HG03558 (cell line): Measurements from ENCODE around the gene RMND5B.

ENCODE experiments used
- ATAC-seq: cut with Tn5 transposase; IDR thresholded peaks from one replicate; pipeline ENCODE4 v1.9.1; 2021; ENCODE audit warnings: moderate number of reproducible peaks; ENCODE audit not compliant: unreplicated experiment; ENCODE audit errors: extremely low read depth

RMND5B gene

DNA sequence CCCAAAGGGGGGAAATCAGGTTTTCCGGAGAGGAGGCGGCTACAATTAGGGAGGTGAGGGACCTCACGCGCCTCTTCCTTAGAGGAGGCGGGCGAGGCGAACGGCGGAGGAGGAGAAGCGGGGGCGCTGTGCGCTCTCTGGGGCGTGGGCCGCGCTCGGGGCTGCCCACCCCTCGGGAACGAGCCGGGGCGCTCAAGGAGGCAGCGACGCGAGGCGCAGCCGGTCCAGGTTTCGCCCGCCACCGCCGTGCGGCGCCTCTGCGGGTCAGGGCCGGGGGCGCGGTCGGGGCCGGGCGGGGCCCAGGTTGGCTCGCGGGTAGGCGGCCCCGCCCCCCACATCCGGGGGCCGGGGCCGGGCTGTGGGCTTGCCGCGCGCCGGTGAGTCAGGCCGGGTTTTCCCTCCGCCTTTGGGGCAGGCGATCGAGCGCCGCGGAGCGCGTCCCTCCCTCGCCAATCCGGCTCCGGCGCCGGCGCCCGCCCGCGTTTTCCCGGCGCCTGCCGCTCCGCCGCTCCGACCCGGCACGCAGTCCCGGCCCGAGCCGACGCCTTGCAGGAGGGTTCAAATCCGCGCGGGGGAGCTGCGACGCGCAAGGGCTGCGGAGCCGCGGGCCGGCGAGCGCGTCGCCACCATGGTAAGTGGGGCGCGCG lies 17.6 kb upstream of the RMND5B start, which contains the start of gene N4BP3:
Gene N4BP3 (plus strand): TSS at position 392 of the 647 bp plus-strand sequence. CDS start 6,052 bp downstream, outside the sequence.
- peak; percentile 32 for ATAC-seq

DNA sequence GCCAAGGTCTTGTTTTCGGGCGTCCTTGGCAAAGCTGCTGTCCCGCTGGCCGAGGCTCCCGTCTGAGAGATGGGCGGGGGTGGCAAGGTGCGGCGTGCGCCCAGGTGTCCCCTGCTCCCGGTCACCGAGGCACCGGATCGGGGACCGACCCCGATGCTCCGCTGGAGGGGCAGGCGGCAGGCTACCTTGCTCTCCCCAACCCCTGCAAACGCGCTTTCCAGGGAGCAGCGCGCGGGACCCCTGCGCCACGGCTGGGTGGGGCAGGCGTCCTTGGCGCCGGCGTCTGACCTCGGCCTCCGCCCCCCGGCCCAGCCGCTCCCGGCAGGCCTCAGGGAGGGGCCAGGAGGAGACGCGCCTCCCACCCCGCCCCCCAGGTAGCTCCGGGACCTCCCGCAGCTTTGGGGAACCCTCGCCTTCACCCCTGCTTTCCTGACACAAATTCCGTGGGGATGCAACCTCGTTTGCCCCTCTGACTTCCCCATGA lies 16.9 kb upstream of the RMND5B start:
- ATAC-seq: no peak

DNA sequence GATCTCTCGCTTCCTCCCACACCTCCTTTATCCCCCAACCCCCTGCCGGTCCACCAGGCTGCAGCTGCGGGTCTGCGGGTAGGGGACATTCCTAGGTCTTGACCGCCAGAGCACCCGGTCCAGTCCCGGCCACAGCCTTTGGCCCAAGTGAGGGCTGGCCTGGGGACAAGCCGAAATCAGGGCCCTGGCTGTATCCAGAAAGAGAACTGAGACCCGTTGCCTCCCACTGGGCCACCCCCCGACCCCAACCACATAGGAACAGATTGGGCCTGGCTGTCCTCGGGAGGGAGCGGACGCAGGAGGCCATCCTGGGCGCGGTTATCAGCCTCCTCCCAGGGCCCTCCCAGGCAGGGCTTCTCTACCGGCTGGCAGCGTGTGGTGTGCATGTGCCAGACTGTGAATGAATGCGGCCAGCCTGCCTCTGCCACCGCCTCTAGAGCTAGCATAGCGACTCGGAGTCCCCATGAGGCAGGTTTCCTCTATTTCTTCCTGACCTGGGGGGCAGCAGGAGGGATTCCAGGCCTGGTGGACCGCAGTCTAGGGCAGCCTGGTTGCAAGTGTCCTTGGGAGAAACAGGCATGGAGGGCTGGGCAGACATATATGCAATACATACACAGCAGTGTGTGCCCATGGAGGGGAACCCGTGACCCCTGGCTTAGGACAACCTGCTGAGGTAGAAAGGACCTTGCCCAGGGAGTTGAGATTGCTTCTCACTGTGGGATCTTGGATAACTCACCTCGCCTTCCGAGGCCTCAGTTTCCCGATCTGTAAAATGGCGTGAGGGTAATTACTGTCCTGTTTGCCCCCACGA lies 16.3 kb upstream of the RMND5B start:
- ATAC-seq: no peak

DNA sequence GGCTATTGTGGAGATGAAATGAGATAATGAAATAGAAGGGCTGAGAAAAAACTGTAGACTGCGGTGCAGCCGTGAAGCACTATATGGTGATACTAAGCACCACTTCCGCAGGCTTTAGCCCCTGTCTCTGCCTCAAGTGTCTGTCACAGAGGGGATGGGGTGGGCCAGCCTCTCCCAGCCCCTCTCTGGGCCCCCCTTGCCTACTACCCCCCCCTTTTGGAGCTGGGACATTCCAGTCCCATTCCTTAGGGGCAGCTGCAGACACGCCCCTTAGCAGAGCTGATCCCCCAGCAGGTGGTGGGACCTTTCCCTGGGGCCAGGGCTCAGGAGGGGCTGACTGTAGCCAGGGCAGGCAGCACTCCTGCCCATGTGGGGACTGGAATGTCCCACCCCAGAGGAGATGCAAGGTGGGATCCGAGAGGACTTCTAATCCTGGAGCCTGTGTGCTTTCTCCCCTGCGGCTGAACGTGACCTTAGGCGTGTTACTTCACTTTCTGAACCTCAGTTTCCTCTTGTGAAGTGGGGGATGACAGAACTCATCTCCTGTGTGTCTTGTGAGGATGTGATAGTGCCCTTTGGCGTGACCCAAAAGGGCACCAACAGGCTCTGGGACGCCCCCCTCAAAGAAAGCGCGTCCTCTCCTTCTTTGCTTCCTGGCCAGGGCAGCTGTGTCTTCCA lies 15.5 kb upstream of the RMND5B start:
- no peak for ATAC-seq

DNA sequence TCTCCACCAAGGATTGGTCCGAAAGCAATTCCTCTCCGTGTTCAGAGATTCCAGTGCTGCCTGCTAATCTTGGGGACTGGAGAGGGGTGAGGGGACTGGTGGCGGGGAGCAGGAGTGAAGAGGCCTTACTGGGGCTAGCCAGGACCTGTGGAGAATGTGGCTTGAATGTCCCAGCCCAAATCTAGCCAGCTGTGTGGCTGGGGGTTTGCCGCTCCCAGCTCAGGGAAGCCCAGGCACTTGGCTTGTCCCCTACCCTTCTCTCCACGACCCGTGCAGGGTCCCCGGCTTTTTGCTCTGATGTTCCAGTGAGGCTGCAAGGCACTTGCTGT lies 15.0 kb upstream of the RMND5B start:
- no peak for ATAC-seq

DNA sequence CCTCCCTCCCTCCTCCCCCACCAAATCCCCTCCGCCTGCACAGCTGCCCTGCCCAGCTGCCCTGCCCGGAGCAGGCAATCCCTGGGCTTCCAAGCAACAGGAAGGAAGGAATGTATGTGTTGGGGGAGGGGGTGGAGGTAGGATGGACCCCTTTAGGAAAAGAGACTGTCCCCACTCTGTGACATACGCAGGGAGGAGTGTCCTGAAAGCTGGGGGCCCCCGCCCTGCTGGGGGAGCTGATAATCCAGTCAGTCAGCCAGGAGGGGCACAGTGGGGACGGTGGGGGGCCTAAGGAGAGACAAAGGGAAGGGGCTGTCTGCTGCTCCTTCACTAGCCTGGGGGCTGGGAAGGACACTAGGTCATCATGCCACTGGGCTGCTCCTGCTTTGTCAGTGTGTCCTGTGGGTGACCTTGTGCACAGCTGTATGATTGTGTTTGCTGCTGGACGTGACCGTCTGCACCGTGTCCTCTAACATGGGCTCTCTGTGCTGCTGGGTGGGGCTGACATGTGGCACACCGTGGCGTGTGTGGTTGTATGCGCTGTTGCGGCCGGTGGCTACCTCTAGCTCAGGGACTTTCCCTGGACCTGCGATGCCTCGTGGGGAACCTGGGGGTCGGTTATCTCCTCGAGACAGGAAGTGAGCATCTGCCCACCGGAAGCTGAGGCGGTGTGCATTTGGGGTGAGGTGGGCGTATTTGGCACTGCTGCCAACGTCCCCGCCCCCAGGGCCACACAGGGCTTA lies 14.5 kb upstream of the RMND5B start:
- ATAC-seq: no peak

DNA sequence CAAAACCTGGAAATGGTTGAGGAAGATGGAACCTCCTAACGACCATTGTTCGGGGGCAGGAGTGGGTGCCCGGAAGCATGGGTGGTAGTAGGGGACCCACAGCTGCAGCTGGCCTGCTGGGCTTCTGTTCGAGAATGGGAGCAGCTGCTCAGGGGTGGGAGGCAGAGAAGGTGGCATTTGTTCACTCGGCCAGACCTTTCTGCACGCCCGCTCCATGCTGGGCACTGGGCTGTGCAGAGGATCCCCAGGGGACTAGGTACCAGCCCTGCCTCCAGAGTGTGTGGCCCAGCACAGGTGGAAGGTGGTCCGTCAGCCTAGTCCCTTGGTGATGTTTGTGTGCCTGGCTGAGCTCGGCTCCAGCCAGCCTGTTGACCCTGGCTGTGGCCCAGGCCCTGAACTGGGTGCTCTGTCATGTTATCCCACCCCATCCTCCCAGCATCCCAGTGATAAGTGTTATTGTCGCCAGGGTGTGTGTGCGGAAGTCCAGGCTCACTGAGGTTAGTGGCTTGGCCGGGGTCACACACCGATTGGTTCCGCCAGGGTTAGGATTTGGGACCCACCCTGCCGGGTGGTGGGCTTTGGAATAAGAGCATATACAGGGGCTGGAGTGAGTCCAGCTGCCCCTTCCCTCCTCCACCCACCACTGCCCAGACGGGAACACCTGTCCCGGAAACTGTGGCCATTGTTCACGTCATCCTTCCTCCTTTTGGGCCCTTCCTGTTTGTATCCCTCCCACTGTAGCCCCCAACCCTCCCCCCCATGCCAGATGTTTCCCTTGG lies 12.7 kb upstream of the RMND5B start:
- ATAC-seq: no peak

DNA sequence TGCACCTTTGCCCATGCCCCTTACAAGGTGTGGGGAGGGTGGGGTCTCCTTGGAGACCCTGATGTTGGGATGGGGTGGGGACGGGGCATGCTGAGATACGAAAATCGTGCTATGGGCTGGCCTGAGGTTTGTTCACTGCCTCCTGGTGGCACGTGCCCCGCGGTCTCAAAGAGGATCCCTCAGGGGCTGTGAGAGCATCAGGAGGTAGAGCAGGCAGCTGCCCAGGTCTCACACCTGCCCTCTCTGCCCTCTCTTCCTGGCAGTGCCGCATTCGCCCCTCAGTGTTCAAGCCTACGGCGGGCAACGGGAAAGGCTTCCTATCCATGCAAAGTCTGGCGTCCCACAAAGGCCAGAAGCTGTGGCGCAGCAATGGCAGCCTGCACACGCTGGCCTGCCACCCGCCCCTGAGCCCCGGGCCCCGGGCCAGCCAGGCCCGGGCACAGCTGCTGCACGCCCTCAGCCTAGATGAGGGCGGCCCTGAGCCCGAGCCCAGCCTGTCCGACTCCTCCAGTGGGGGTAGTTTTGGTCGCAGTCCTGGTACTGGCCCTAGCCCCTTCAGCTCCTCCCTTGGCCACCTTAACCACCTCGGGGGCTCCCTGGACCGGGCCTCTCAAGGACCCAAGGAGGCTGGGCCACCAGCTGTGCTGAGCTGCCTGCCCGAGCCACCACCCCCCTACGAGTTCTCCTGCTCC lies 10.8 kb upstream of the RMND5B start:
- ATAC-seq: no peak

DNA sequence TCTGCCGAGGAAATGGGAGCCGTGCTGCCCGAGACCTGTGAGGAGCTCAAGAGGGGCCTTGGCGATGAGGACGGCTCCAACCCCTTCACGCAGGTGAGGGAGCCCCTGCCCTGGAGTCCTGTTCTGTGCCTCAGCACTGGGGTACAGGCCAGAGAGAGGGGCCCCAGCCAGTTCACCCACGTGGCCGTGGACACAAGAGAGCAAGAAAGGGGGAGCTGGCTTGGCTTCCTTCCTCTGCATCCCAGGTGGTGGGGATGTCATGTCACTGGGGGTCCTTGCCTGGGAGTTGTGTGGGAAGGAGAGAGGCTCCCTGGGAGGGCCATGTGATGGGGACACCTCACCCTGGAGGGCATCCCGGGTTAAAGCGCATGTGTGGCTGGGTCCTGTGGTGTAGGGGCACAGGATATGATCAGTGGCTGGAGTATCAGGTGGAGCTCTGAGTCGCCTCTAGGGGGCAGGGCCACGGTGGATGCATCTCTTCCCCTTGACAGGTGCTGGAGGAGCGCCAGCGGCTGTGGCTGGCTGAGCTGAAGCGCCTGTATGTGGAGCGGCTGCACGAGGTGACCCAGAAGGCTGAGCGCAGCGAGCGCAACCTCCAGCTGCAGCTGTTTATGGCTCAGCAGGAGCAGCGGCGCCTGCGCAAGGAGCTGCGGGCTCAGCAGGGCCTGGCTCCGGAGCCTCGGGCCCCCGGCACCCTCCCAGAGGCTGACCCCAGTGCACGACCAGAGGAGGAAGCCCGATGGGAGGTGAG lies 10.0 kb upstream of the RMND5B start:
- peak; percentile 66 for ATAC-seq

DNA sequence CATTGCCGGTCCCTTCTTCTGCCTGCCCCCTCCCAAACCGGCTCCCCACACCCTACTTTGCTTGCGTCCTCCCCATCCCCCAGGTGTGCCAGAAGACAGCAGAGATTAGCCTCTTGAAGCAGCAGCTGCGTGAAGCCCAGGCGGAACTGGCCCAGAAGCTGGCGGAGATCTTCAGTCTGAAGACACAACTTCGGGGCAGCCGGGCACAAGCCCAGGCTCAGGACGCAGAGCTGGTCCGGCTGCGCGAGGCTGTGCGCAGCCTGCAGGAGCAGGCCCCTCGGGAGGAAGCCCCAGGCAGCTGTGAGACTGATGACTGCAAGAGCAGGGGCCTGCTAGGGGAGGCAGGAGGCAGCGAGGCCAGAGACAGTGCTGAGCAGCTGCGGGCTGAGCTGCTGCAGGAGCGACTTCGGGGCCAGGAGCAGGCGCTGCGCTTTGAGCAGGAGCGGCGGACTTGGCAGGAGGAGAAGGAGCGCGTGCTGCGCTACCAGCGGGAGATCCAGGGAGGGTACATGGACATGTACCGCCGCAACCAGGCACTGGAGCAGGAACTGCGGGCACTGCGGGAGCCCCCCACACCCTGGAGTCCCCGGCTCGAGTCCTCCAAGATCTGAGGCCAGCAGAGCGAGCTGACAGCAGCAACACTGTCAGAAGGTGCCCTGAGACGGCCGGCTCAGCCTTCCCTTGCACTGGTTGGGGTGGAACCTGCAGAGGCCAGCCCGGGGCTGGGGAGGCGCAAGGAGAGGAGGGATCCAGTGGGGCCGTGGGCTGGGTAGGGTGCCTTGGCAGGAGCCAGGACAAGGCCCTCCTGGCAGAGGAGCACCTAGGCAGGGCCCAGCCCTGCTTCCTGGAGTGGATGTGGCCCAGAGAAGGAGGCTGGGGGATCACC lies 9.2 kb upstream of the RMND5B start:
- ATAC-seq: no peak

DNA sequence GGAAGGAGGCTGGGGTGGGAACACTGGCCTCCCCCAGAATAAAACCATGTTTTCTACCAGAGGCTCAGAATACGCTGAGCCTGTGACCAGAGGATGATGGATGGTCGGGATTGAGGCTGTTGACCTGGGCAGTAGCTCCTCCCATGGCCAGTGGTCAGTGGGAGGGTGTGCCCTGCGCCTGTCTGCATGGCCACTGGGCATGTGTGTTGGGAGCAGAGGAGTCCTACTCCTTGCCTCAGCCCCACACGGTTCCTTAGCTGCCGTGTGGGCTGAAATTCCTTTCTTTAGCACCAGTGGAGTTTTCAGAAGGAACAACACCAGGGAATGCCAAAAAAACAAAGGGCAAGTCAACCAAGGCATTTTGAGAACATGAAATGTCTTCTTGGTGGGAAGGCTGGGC lies 8.5 kb upstream of the RMND5B start:
- no peak for ATAC-seq

DNA sequence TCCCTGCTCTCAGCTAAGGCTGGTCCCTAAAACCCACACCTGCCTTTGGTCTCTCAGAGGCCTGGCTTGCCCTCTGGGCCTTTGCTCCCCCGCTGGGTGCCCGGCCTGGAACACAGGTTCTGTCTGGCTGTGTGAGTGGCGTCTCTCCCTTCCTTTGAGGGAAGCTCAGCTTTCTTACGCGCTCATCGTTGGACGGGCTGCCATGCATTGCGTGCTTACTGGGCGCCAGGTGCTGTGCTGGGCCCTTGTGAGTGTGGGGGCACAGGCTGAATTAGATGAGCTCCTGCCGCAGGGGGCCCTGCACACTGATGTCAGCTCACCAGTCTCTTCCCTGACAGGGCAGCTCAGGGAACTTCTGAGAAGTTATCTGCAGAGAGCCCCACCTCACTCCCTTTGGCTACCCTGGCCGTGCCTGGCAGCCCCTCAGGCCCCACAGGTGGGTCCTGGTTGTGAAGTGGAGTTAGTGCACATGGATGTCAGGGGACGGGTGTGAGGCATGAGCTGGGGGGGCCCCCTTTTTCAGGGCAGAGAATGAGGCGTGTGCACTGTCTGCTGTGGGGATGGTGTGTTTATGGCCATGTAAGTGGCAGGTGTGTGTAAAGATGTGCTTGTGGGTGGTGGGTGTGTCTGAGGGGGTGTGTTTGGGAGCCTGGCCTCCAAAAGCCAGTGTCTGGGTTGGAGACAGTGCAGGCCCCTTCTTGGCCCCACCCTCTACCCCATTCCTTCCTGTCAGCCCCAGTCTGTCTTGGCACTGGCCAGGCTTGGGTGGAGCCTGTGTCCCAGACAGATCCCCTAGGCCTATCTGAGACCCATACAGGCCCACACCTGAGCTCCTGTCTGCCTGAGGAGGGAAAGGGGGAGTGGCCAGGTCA lies 7.5 kb upstream of the RMND5B start:
- ATAC-seq: no peak

DNA sequence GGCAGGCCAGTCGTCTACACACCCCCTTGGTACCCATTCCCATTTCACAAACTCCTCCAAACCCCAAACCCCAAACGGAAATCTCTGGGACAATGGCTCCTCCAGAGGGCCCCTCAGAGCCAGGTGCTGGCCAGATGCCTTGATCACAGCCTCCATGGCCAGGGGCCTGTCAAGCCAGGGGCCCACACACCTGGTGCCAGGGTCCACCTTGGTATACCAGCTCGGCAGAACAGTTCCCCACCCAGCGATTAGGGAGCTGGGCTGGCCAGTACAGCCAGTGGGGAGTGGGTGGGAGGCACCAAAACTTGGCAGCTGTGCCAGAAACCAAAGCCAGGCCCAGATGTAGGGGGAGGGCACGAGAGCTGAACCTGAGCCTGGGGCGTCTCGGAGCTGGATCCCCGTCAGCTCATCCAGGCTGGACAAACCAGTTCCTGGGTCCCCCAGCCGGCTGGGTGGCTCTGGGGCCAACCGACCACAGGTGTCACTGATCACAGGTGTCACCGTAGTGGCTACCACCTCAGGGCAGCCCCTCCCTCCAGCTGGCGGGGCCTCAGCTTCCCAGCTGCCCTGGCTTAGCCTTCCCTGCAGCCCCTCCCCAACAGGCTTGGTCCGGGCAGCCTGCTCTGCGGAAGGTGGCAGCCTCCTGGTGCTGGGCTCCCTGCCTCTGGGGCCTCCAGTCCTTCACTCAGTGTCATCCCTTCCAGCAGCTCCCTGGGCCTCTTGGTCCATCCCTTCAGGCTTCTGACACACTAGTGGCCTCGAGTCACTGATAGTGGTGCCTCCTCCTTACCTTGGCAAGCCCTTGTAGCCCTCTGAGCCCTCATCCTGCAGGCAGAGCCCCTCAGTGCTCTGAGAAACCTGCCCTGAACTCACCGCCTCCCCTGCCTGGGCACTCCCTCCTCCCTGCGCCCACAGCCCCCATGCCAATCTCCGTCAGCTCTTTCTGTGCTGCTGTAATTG lies 6.6 kb upstream of the RMND5B start:
- no peak for ATAC-seq

DNA sequence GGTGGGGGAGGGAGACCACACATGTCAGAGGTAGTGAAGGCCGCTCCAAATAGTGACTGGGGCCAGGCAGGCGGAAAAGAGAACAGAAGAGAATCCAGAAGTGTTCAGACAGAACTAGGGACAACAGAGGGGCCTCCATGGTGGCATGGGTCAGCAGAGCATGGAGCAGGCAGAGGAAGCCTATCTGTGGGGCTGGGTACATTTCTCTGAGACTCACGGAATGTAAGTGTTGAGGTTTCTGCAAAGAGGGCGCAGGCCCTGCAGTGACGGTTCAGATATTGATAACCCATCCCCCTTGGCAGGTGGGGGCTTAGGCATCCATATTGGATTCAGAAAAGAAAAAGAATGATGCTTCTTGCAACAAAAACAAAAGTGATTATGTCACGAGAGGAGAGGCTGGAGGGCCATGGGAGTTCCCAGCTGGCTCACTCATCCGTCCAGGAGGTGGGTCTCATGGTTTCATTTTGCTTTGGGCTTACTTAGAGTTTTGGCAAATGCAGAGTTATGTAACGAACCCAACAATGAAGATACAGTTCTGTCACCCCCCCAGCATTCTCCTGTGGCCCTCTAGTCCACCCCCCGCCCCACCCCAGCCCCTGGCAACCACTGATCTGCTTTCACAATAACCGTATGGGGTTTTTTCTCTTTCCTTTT lies 5.4 kb upstream of the RMND5B start:
- no peak for ATAC-seq

DNA sequence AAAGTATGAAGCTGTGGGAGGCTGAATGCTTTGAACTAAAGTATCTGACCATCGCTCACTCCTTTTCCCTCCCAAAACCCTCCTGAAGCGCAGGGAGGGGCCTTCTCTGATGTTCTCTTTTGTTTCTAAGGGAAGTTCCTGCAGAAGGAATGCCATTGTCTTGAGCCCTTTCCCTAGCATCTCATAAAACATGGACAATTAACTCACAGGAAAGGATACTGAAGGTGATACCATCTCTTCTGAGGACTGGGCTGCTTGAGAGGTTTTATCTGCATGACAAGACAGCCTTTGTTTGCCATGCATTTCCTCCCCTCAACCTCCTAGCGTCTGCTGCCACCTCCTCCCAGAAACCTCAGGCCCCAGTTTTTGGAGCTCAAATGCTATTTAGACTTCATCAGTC lies 4.3 kb upstream of the RMND5B start:
- ATAC-seq: no peak
